Ovary (tissue), 9 donors: Measurements from ENCODE around the gene ARRDC5. TPM values are rescaled to one million over a fixed set of nuclear protein-coding genes. Genes with fewer than 3 reads are reported as not detected.

Experiments
- DNase-seq, 5 donors: peaks; one replicate each; pipeline ENCODE4 v3.0.0-alpha.2; 2019 to 2020
- H3K27ac ChIP-seq, 2 donors: fragments of 200-600 bp; one replicate each; pipeline versions ENCODE4 v1.5.1 to v1.8.0; 2019 to 2022
- H3K27me3 ChIP-seq: fragments of 200-600 bp; one replicate; pipeline ENCODE4 v1.8.0; 2022
- H3K36me3 ChIP-seq: fragments of 200-600 bp; sonication (generic); one replicate; pipeline ENCODE4 v1.5.1; 2019
- H3K4me1 ChIP-seq: one replicate; pipeline ENCODE4 v1.8.1; 2013; ENCODE audit warnings: mild to moderate bottlenecking, moderate library complexity; ENCODE audit not compliant: insufficient read depth
- H3K4me3 ChIP-seq: fragments of 200-600 bp; sonication (generic); one replicate; pipeline ENCODE4 v1.5.1; 2017
- H3K9me3 ChIP-seq, 2 donors: fragments of 200-600 bp in 1 of 2; sonication (generic) in 1 of 2; one replicate each; pipeline versions ENCODE4 v1.5.1 to v1.8.1; 2013 to 2019; ENCODE audit warnings: mild to moderate bottlenecking in 1 of 2, moderate library complexity in 1 of 2
- CTCF ChIP-seq, 3 donors: fragments of 450-650 bp in 2 of 3; fragments of 200-600 bp in 1 of 3; IDR thresholded peaks; one replicate each; pipeline versions ENCODE4 v1.5.1 to v1.8.0; 2016 to 2022; ENCODE audit warnings: antibody characterized with exemption in 3 of 3, mild to moderate bottlenecking in 1 of 3
- EP300 ChIP-seq: sonication (generic); formaldehyde crosslinking; IDR thresholded peaks from one replicate; pipeline ENCODE4 v1.6.1; 2017; ENCODE audit warnings: antibody characterized with exemption
- POLR2A ChIP-seq: fragments of 450-650 bp; IDR thresholded peaks from one replicate; pipeline ENCODE4 v1.6.1; 2017; ENCODE audit warnings: antibody characterized with exemption, mild to moderate bottlenecking, moderate library complexity
- WGBS, 3 donors: extraction: QIAGEN DNeasy Blood & Tissue Kit in 1 of 3; methylation state at CpG; one replicate each; pipeline versions ENCODE4 v1.1.5 to v1.1.7; 2013 to 2017; 5-methylcytosine and 5-hydroxymethylcytosine counted together
- intact Hi-C, 4 donors: fragments of 100-400 bp; cut with DNase I; formaldehyde crosslinking; loops; one replicate each; pipeline versions ENCODE4 v1.11.0 to v1.15.1; 2022 to 2023
- polyA plus RNA-seq, 2 donors: library from polyadenylated mRNA; stranded (reverse); fragments of 200-250 nt in 1 of 2; fragments of 350-450 nt in 1 of 2; fragmentation: Illumina TruSeq in 1 of 2; extraction: RNeasy Lipid Tissue Mini Kit (QIAGEN cat#74804) in 1 of 2; gene quantifications; one replicate each; pipeline ENCODE4 v1.2.3, GENCODE V29; 2013 to 2014
- total RNA-seq, 7 donors: library from RNA; depleted of rRNA in 2 of 7; stranded (reverse); fragments of >200 nt in 2 of 7; fragmentation: NEBNext Ultra II Directional in 3 of 7; extraction: Animal tissue kit (Norgen Biotek cat#: 25700) in 3 of 7; gene quantifications; one replicate each; pipeline versions ENCODE4 v1.1.0 to v1.2.4, GENCODE V29; 2016 to 2023
- donor health status: DM: no; HTN: no; CAD: no; lungs with moderate emphysema.
- donor health status: DM: no; HTN: no; CAD: no.
- donor health status: Bipolar disorder and iron deficiency.
- donor health status: DM: yes; HTN: yes; CAD: no.
- donor health status: DM: no; HTN: no; CAD: no.
- donor health status: DM: yes; HTN: yes; CAD: no.

ARRDC5 gene
- total and polyA plus RNA-seq, 9 donors = 0.07 to 1.2 (median 0.24) TPM; not detected in 3

DNA sequence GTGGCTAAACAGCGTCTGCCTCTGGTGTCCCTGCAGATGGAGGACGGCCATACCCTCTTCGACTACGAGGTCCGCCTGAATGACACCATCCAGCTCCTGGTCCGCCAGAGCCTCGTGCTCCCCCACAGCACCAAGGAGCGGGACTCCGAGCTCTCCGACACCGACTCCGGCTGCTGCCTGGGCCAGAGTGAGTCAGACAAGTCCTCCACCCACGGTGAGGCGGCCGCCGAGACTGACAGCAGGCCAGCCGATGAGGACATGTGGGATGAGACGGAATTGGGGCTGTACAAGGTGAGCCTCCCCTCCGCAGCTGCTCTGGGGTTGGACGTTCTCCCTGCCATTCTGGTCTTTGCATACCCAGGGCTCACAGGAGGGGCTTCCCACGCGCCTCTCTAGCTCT, 26.5 kb upstream of the ARRDC5 start:
- DNase-seq = peak in 3 of 5 donors; percentile 33 to 61 (median 46)
- H3K27ac ChIP-seq = no peak overlapping the region
- no peak for TF ChIP-seq POLR2A
- no peak for TF ChIP-seq CTCF (IDR thresholded peaks at IDR 0.05)
- H3K4me3 ChIP-seq = no peak overlapping the region
- WGBS, 3 donors = 66 to 87% (median 70%) methylated on average over 22 of the region's 22 CpGs
- peaks cover 4% of the 10 kb centered on the region for H3K4me1 ChIP-seq
- H3K27me3 ChIP-seq = no peaks in the 10 kb centered on the region
- H3K9me3 ChIP-seq = no peaks in the 10 kb centered on the region
- H3K36me3 ChIP-seq = no peaks in the 10 kb centered on the region
- intact Hi-C loops = loop anchor here in 1 of 4 donors (5.0 kb wide), 1 partner anchor 38 kb away; the partner anchor contains the start of gene KDM4B

DNA sequence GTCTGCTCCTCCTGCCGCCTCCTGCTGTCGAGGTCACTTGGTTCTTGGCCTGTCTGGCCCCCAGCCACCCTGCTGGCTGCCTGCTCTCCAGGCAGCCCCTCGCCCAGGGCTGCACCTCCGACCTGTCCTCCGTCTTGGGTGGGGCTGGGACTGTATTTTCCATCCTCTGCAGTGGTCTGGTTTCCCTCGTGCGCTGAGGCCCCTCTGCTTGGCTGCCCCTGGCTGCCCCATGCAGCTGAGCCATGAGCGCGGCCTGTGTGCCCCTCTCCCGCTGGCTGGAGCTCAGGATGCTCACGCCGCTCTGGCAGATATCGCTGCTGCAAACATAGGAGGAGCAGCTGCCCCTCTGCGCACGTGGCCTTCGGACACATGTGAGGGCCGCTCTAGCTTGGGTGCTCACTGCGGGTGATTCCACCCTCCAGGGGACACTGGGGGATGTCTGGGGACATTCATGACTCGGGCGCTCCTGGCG, 20.6 kb upstream of the ARRDC5 start:
- H3K27me3 ChIP-seq = no peaks in the 10 kb centered on the region
- peaks cover 9% of the 10 kb centered on the region for H3K4me1 ChIP-seq
- DNase-seq = peak in 2 of 5 donors; percentile 44 to 60
- H3K4me3 ChIP-seq = no peak overlapping the region
- TF ChIP-seq EP300 (no peak), POLR2A (no peak), CTCF (IDR thresholded peaks at IDR 0.05) (no peak)
- intact Hi-C loops = no loop called here
- no peaks in the 10 kb centered on the region for H3K36me3 ChIP-seq
- peak overlapping the region in 1 of 2 donors; percentile 22 for H3K27ac ChIP-seq
- 46 to 74% (median 60%) methylated on average over 21 of the region's 21 CpGs for WGBS, 3 donors
- H3K9me3 ChIP-seq = no peaks in the 10 kb centered on the region

DNA sequence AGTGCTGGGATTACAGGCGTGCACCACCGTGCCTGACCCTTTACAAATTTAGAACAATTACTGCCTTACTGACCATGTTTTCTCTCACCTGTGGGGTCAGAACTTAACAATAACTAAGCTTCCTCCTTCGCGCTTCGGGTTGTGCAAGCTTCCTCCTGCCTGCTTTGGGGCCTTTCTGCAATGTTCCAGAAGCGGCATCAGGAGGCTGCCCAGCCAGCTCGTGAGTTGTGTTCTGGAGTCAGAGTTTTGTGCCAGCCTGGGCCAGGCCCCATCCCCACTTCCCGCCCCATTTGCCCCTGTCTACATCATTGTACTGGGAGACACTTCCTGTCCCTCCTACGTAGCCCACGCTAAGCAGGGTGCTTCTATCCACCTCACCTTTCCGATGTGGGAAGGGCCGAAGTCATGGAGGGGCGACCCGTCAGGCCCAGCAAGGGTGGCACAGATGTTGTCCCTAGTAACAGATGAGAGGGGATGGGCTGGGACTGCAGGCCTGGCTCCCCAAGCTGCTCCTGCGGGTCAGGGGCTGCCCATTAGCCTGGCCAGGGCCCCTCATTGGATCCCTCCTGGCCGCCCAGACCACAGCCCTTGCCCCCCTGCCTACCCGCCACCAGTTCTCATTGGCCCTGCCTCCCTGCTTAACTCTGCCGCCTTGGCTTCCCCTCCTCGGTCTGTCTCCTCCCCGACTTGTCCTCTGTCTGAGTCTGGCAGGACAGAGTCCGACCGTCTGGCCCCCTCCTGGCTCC, 20.0 kb upstream of the ARRDC5 start:
- Histone ChIP-seq H3K27me3 (no peaks in the 10 kb centered on the region), H3K36me3 (no peaks in the 10 kb centered on the region), H3K4me3 (no peak overlapping the region), H3K27ac (peak overlapping the region in 1 of 2 donors; percentile 22), H3K4me1 (peaks cover 9% of the 10 kb centered on the region), H3K9me3 (no peaks in the 10 kb centered on the region)
- TF ChIP-seq POLR2A (no peak), CTCF (IDR thresholded peaks at IDR 0.05) (no peak), EP300 (no peak)
- 71 to 76% (median 74%) methylated on average over 22 of the region's 22 CpGs for WGBS, 3 donors
- intact Hi-C loops = no loop called here
- DNase-seq = peak in 1 of 5 donors; percentile 63

- DNase-seq = no peak
- TF ChIP-seq EP300 = no peak
- no peak overlapping the region for H3K27ac ChIP-seq
- intact Hi-C loops = loop anchor here in 1 of 4 donors (10.0 kb wide), 1 partner anchor 108 kb away; no protein-coding TSS in a partner anchor
- WGBS, 3 donors = 88 to 89% (median 89%) methylated on average over 41 of the region's 41 CpGs
- no peaks in the 10 kb centered on the region for H3K27me3 ChIP-seq
- no peaks in the 10 kb centered on the region for H3K36me3 ChIP-seq
- H3K9me3 ChIP-seq = no peaks in the 10 kb centered on the region
- no peak overlapping the region for H3K4me3 ChIP-seq
- peaks cover 4% of the 10 kb centered on the region for H3K4me1 ChIP-seq
Measured at GRCh38 chr19:4916292-4917082, 13.8 kb upstream of the ARRDC5 start.
